CD4-positive, alpha-beta T cell treated with Interleukin-15 for 1 hour (primary cell): ENCODE data around the gene MORC2.

Source experiments
- DNase-seq: peaks from one replicate; pipeline ENCODE4 v3.0.0-alpha.2; 2020

MORC2 gene

GRCh38 chr22:30918761-30919160 lies 49.8 kb downstream of the MORC2 start:
- no peak for DNase-seq

- DNase-seq, result no peak
These were observed 58.2 kb downstream of the MORC2 start for GRCh38 chr22:30910358-30910757.

GRCh38 chr22:30909306-30909705 lies 59.3 kb downstream of the MORC2 start:
- no peak for DNase-seq

DNA sequence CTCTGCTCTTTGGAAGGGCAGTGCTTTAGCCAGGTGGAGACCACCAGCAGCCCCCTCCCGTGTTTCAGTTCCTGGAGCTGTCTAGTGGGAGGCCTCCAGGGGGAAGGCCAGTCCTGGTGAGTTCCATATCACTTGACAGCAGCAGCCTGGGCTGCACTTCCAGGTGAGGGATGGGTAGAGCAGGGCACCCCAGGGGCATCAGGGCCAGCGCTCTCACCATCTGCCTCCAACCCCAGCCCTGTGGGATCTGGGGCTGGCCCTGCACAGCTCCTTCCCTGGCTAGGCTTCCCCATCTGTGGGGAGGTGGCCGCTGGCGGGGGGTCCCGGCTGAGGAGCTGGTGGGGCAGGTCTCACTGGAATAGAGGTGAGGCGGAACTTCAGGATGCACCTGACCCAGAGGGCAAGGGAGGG lies 60.5 kb downstream of the MORC2 start:
- no peak for DNase-seq

DNA sequence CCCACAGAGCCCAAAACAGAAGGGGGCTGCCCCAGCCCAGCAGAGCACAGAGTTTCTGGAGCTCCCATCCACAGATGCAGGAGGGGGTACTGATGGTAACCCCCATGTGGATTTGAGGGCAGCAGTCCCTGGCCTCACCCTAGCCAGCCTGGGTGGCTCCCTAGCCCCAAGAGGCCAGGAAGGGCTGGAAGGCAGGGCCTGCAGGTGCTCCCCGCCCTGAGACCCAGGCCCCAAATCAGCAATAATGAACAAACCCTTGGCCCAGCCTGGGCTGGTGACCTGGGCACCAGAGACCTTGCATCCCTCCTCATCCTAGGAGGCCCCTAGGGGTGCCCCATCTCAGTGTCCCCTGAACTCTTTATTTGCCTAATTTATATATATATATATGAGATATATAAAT lies 61.6 kb downstream of the MORC2 start:
- no peak for DNase-seq

DNA sequence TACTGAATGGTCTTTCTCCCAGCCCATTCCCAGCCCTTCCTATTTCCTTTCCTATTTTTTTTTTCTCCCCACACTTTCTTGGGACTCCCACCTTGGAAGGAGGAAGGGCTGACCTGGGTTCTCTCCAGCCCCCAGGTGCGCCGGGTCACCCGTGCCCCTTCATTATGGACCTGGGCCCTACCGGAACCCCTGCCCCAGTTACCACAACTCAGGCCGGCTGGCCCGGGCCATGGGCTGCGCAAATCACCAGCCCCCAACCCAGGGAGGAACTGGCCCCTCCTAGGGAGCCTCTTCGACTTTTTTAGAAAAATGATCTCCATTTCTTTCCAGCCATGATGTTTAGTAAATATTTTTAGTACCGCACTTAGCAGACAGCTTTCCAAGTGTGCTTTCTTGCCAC lies 62.2 kb downstream of the MORC2 start:
- no peak for DNase-seq

DNA sequence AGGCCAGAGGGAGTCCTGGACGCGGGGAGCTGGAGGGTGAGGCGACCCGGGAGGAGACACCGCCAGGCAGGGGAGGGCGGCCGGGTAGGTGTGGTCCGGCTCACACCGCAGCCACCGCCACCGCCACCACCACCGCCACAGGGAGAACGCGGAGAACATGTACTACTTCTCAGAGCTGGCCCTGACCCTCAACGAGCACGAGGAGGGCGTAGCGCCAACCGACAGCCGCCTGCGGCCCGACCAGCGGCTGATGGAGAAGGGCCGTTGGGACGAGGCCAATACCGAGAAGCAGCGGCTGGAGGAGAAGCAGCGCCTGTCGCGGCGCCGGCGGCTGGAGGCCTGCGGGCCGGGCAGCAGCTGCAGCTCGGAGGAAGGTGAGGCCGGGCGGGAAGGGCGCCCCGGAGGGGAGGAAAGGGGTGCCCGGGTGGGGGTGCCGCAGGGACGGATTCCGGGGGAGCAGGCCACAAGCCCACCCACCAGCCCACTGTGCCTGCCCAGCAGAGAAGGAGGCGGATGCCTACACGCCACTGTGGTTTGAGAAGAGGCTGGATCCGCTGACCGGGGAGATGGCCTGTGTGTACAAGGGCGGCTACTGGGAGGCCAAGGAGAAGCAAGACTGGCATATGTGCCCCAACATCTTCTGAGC lies 62.8 kb downstream of the MORC2 start:
- no peak for DNase-seq

GRCh38 chr22:30903876-30904460 lies 64.6 kb downstream of the MORC2 start:
- DNase-seq, result no peak

DNA sequence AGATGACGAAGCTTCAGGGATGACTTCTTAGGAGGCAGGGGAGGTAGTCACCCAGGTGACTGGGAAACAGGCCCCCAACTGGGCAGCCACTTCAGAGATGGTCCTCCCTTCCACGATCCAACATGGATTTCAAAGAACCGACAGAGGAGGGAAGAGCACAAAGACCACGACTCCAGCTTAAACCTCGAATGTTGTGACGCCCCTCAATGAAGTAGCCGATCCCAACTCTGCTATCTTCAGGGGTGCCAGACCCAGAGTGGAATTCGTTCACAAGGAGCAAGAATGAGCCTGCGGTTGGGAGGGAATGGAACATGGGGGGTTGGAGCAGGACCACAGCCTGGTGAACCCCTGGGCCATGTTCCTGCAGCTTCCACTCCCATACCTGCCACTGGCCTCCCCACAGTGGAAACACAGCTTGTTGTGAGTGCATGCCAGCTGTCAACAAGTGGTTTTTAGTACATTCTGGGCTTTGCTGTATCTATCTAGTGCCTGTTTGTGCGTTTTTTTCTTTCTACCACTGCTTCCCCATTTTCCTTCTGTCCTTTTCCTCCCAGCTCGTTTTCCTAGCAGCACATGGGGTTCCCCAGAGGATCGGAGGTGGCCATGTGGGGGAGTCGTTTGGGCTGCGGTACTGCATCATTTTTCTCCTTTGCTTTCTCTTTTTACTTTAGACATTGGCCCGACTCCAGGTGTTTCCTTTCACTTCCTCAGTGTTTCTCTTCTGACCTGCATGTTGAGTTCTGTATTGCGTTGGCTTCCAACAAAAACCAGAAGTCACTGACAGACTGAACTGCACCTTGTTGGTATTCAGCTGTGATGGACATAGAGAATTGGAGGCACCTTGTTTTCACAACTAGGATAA lies 65.8 kb downstream of the MORC2 start:
- DNase-seq, result no peak

DNA sequence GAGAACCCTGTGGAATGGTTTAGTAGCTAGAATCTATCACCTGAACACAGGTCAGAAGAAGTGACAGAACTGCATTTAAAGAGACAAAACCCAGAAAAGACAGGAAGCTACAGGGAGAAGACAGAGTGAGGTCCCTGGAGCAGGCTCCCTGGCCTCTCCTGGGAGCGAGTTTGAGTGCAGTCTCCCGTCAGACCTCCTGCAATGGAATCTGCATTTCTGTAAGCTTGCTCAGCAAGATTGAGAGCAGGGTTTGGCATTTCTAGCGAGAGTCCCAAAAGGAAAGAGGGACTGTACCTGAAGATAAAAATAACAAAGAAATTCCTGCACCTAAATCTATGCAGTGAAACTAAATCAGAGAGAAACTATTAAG lies 74.2 kb downstream of the MORC2 start:
- no peak for DNase-seq

GRCh38 chr22:30893434-30894370 lies 74.9 kb downstream of the MORC2 start:
- DNase-seq, result no peak

- no peak for DNase-seq
These were observed 75.8 kb downstream of the MORC2 start for GRCh38 chr22:30892731-30893221.

DNA sequence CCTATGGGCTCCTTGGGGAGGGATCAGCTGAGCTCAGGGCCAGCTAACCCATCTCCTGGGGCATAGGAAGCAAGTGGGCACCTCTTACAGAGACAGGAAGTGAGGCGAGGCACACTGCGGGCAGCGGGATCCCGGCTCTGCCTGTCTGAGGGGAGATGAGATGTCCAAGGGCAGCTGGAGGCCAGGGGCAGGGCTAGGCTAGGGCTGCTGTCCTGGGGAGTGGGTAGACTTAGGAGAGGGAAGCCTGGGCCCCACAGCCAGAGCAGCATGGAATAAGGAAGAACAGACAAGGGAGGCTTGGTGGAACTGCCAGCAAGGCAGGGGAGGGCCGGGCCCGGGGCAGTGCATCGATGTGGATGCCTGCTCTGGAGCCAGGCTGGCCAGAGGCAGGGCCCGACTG lies 76.3 kb downstream of the MORC2 start:
- DNase-seq, result no peak

DNA sequence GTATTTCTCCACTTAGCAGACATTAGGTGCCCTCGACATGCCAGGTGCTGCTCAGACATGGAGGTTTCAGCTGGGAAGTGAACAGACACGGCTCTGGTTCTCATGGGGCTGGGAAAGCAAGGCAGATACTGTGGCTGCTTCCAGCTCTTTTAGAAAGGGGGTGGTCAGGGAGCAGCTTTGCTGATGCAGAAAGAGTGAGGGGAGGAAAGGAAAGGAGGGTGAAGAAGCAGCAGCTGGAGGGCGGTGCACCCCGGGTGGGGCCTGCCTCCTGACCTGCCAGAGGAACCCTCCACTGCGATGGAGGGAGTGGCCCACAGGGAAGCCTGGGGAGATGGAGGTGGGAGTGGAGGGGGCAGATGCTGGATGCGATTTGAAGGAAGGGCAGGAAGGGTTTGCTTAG lies 76.8 kb downstream of the MORC2 start:
- DNase-seq, result no peak

- DNase-seq, result no peak
These were observed 77.2 kb downstream of the MORC2 start for GRCh38 chr22:30891443-30891755.

DNA sequence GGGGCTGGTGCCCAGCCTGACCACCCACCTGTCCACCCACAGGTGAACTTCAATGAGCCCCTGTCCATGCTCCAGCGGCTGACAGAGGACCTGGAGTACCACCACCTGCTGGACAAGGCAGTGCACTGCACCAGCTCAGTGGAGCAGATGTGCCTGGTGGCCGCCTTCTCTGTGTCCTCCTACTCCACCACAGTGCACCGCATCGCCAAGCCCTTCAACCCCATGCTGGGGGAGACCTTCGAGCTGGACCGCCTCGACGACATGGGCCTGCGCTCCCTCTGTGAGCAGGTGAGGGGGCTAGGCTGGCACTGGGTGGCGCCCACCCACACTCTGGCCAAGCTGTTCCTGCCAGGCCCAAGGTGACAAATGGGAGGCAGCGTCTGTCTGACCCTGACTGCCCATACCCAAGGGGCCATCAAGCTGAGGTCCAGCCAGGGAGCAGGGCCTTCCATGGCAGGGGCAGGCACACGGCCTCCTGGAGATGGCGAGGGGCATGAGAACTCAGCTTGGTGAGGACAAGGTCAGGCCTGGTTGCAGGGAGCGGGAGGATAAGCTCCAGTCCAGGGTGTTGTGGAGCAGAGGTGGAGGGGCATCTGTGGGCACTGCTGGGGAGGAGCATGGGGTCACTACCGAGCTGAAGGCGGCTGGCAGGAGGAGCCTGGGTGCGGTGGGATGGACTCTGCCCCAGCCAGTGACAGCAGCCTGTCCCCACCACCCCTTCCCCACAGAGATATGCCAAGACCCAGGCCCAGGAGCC lies 77.7 kb downstream of the MORC2 start:
- no peak for DNase-seq

GRCh38 chr22:30889996-30890480 lies 78.5 kb downstream of the MORC2 start:
- no peak for DNase-seq

- DNase-seq, result no peak
These were observed 79.1 kb downstream of the MORC2 start for GRCh38 chr22:30889268-30889995.

- no peak for DNase-seq
These were observed 80.7 kb downstream of the MORC2 start for GRCh38 chr22:30887861-30888260.

- no peak for DNase-seq
These were observed 81.1 kb downstream of the MORC2 start for GRCh38 chr22:30887453-30887852.

DNA sequence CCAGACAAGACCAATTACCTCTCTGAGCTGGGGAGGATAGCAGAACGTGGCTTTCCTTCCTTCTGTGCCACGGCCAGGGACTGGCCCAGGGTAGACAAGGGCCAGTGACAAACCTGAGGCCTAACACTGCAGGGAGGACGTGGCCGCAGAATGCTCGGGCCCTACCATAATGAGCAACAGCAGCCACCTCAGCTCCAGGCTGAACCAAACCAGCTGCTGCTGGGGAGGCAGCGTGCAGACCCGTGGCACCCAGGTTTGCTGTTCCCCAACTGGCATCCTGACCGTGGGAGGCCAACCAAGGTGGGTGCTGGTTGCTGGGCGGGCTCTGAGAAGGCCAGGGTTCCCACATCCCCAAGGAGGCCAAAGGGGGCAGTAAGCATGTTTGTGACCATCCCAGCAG lies 83.0 kb downstream of the MORC2 start:
- DNase-seq, result no peak

DNA sequence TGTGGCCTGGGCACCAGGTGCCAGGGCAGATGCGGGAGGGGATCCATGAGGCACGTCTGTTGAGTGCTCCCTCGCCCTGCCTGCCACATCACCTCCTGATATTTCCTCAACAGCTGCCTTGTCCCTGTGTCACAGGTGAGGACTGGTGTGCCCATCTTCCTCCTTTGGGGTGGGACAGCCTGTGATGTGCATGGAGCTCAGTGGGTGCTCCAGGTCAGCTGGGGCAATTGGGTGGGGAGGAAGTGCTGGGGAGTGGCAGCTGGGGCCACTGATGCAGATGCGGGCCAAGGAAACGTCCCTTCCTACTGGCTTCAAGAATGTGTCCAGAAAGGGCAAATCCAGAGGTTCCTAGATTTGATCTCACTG lies 83.6 kb downstream of the MORC2 start:
- no peak for DNase-seq
